NCI-H748 (cell line): ENCODE measurements around the gene ZNF519.

Experiments
- DNase-seq: peaks from one replicate; lab custom pipeline; 2025; ENCODE audit not compliant: unreplicated experiment; lab: John Stamatoyannopoulos, UW

The ZNF519 gene

GRCh38 chr18:14100503-14101286, 31.5 kb downstream of the ZNF519 start:
- no peak for DNase-seq

GRCh38 chr18:14098428-14098827, 33.8 kb downstream of the ZNF519 start:
- DNase-seq: no peak

- DNase-seq: no peak
These were observed 34.5 kb downstream of the ZNF519 start for GRCh38 chr18:14097761-14098160.

GRCh38 chr18:14093307-14093915, 38.8 kb downstream of the ZNF519 start:
- DNase-seq: peak; percentile 17

- DNase-seq: no peak
These were observed 39.5 kb downstream of the ZNF519 start for GRCh38 chr18:14092625-14093306.

GRCh38 chr18:14089781-14090180, 42.5 kb downstream of the ZNF519 start:
- DNase-seq: no peak

- DNase-seq: no peak
These were observed 43.0 kb downstream of the ZNF519 start for GRCh38 chr18:14089191-14089590.

GRCh38 chr18:14086458-14087231, 45.6 kb downstream of the ZNF519 start:
- peak; percentile 68 for DNase-seq

GRCh38 chr18:14085770-14086457, 46.3 kb downstream of the ZNF519 start:
- DNase-seq: no peak

- no peak for DNase-seq
These were observed 57.0 kb downstream of the ZNF519 start for GRCh38 chr18:14075196-14075595.

- DNase-seq: peak; percentile 15
These were observed 58.0 kb downstream of the ZNF519 start for GRCh38 chr18:14074187-14074586.

- no peak for DNase-seq
These were observed 78.6 kb downstream of the ZNF519 start for GRCh38 chr18:14053661-14054060.
